ENCODE measurements around the gene PCGF1.
"Not testable (repeated sequence)": the region's sequence is repeated elsewhere in the genome, so short reads cannot be mapped to it uniquely, and the experiment has no call there.

The PCGF1 gene

GRCh38 chr2:74471332-74472065, 36.0 kb downstream of the PCGF1 start:
- DNase-seq, result no peak

GRCh38 chr2:74470742-74471141, 36.8 kb downstream of the PCGF1 start:
- not testable (repeated sequence) for DNase-seq

- no peak for DNase-seq
Measured at GRCh38 chr2:74464406-74464805, 43.1 kb downstream of the PCGF1 start.

GRCh38 chr2:74462786-74463105, 44.7 kb downstream of the PCGF1 start:
- DNase-seq, result no peak

GRCh38 chr2:74462054-74462785, 45.3 kb downstream of the PCGF1 start:
- DNase-seq, result no peak

- no peak for DNase-seq
Measured at GRCh38 chr2:74461187-74462053, 46.1 kb downstream of the PCGF1 start.

- not testable (repeated sequence) for DNase-seq
Measured at GRCh38 chr2:74460187-74460586, 47.3 kb downstream of the PCGF1 start.

GRCh38 chr2:74459503-74460118, 47.9 kb downstream of the PCGF1 start:
- DNase-seq, result not testable (repeated sequence)

- DNase-seq, result no peak
Measured at GRCh38 chr2:74458938-74459363, 48.5 kb downstream of the PCGF1 start.

GRCh38 chr2:74458132-74458937, 49.2 kb downstream of the PCGF1 start, which contains the start of gene WBP1:
WBP1 (plus strand) TSS chr2:74458438; CDS start chr2:74458603, 165 bp downstream.
- peak; percentile 97 for DNase-seq

- peak; percentile 83 for DNase-seq
Measured at GRCh38 chr2:74457549-74458131, 49.9 kb downstream of the PCGF1 start.

- peak; percentile 57 for DNase-seq
Measured at GRCh38 chr2:74457129-74457548, 50.4 kb downstream of the PCGF1 start.

Measured in NCI-H2171 (cell line).